Keratinocyte (primary cell): ENCODE measurements around the gene SORL1. TPM values are rescaled to one million over a fixed set of nuclear protein-coding genes. Genes with fewer than 3 reads are reported as not detected.
A peak's percentile ranks its signal among the peaks of the same experiment; 100 is the strongest.

Experiments
- DNase-seq: peaks from one replicate; pipeline ENCODE4 v3.0.0-alpha.2; 2011; ENCODE audit warnings: low read depth, missing footprints, low spot score
- FAIRE-seq: peaks from 2 replicates; lab custom pipeline; 2011; peaks lifted over from hg19 to GRCh38; lab: Jason Lieb, UNC
- H2AFZ ChIP-seq: 2 replicates; pipeline ENCODE4 v1.6.0; 2012; ENCODE audit warnings: low read length, control low read depth, inconsistent platforms; ENCODE audit not compliant: control insufficient read depth
- H3K27ac ChIP-seq: 2 replicates; pipeline ENCODE4 v1.5.1; 2011; ENCODE audit warnings: low read length; ENCODE audit not compliant: control insufficient read depth, insufficient read depth
- H3K27me3 ChIP-seq: 3 replicates; pipeline ENCODE4 v1.6.0; 2011; ENCODE audit warnings: low read length; ENCODE audit not compliant: control insufficient read depth, insufficient read depth; ENCODE audit errors: extremely low read depth
- H3K36me3 ChIP-seq, 2 experiments: 2 replicates in 1 of 2; 3 replicates in 1 of 2; pipeline ENCODE4 v1.5.1; 2011; ENCODE audit warnings: low read length in 2 of 2, mild to moderate bottlenecking in 1 of 2; ENCODE audit not compliant: control insufficient read depth in 2 of 2, insufficient read depth in 2 of 2; ENCODE audit errors: extremely low read depth in 1 of 2
- H3K4me1 ChIP-seq: 3 replicates; pipeline ENCODE4 v1.5.1; 2011; ENCODE audit warnings: low read length; ENCODE audit not compliant: control insufficient read depth, insufficient read depth; ENCODE audit errors: extremely low read depth
- H3K4me2 ChIP-seq: 3 replicates; pipeline ENCODE4 v1.6.0; 2011; ENCODE audit warnings: low read depth, low read length; ENCODE audit not compliant: control insufficient read depth, insufficient read depth; ENCODE audit errors: extremely low read depth
- H3K4me3 ChIP-seq, 3 experiments: fragments of 200-600 bp in 1 of 3; sonication (generic) in 1 of 3; 2 replicates in 2 of 3; 3 replicates in 1 of 3; pipeline ENCODE4 v1.5.1; 2011 to 2016; ENCODE audit warnings: low read length in 3 of 3, mild to moderate bottlenecking in 3 of 3, control low read depth in 2 of 3, inconsistent platforms in 1 of 3, low read depth in 1 of 3, mixed read lengths in 1 of 3, mixed run types in 1 of 3, moderate library complexity in 1 of 3; ENCODE audit not compliant: control insufficient read depth in 2 of 3, insufficient read depth in 2 of 3; ENCODE audit errors: extremely low read depth in 1 of 3
- H3K79me2 ChIP-seq: 2 replicates; pipeline ENCODE4 v1.6.0; 2012; ENCODE audit warnings: low read length; ENCODE audit not compliant: control insufficient read depth, insufficient read depth
- H3K9ac ChIP-seq: 3 replicates; pipeline ENCODE4 v1.6.0; 2011; ENCODE audit warnings: low read length; ENCODE audit not compliant: control insufficient read depth, insufficient read depth; ENCODE audit errors: extremely low read depth
- H3K9me1 ChIP-seq: 3 replicates; pipeline ENCODE4 v1.6.0; 2011; ENCODE audit warnings: low read length; ENCODE audit not compliant: control insufficient read depth, insufficient read depth; ENCODE audit errors: extremely low read depth
- H3K9me3 ChIP-seq: 2 replicates; pipeline ENCODE4 v1.5.1; 2012; ENCODE audit warnings: low read depth, low read length; ENCODE audit not compliant: control insufficient read depth
- H4K20me1 ChIP-seq: 3 replicates; pipeline ENCODE4 v1.6.0; 2011; ENCODE audit warnings: low read length; ENCODE audit not compliant: control insufficient read depth, insufficient read depth; ENCODE audit errors: extremely low read depth
- CTCF ChIP-seq, 3 experiments: IDR thresholded peaks in 1 of 3; conservative IDR thresholded peaks in 1 of 3; optimal IDR thresholded peaks in 1 of 3; 2 replicates in 2 of 3; 3 replicates in 1 of 3; pipeline versions ENCODE3 to v1.5.1; 2011; ENCODE audit warnings: low read length in 3 of 3, mild to moderate bottlenecking in 3 of 3, moderate library complexity in 2 of 3, control low read depth in 1 of 3, inconsistent platforms in 1 of 3; ENCODE audit not compliant: insufficient read depth in 2 of 3; ENCODE audit errors: extremely low read depth in 1 of 3
- EZH2 ChIP-seq: IDR thresholded peaks from one replicate; pipeline ENCODE4 v1.6.1; 2012; ENCODE audit warnings: inconsistent platforms, mild to moderate bottlenecking, low read length, moderate library complexity
- dilution Hi-C: fragments of 300-500 bp; cut with MboI; formaldehyde crosslinking; loops from one replicate; pipeline ENCODE4 v1.7.0; 2020; ENCODE audit warnings: low sequenced_read_pairs; ENCODE audit not compliant: extremely low pct_ligation_motif_present
- polyA plus RNA-seq, 5 experiments: library from polyadenylated mRNA; depleted of rRNA in 3 of 5; stranded (reverse) in 3 of 5; stranded (forward) in 1 of 5; unstranded in 1 of 5; fragments of >200 nt; gene quantifications; 1 replicate in 1 of 5; 2 replicates in 3 of 5; 3 replicates in 1 of 5; pipeline versions ENCODE4 v1.2.1 to v1.2.3, GENCODE V29; 2011 to 2012; ENCODE audit warnings: missing spikeins in 2 of 5, low read depth in 1 of 5, low replicate concordance in 1 of 5

SORL1 gene
- polyA plus RNA-seq, 1 donor (not counting 4 experiments of a cell fraction or from before 2014, with no cell fraction given) = 38.9 TPM

GRCh38 chr11:121517996-121518395, 65.9 kb downstream of the SORL1 start:
- no peaks in the 10 kb centered on the region for H3K27me3 ChIP-seq
- no peak overlapping the region for H3K4me3 ChIP-seq
- no peaks in the 10 kb centered on the region for H3K79me2 ChIP-seq
- DNase-seq (no peak), FAIRE-seq (no peak)
- H3K9ac ChIP-seq = no peak overlapping the region
- dilution Hi-C loops = no loop called here
- H3K36me3 ChIP-seq = peaks cover 1 to 11% of the 10 kb centered on the region in 2 experiments
- H3K9me3 ChIP-seq = no peaks in the 10 kb centered on the region
- H3K4me2 ChIP-seq = no peak overlapping the region
- TF ChIP-seq EZH2 = no peak
- TF ChIP-seq CTCF (optimal IDR thresholded peaks at IDR 0.05 in 1 of 3, IDR thresholded peaks at IDR 0.05 in 1 of 3, conservative IDR thresholded peaks at IDR 0.05 in 1 of 3; ENCODE audit: extremely low read depth in 1 of 3, insufficient read depth in 2 of 3, low read length in 3 of 3) = no peak
- H4K20me1 ChIP-seq = no peaks in the 10 kb centered on the region
- H3K9me1 ChIP-seq = no peaks in the 10 kb centered on the region
- H2AFZ ChIP-seq = no peak overlapping the region
- H3K4me1 ChIP-seq = peaks cover 44% of the 10 kb centered on the region
- H3K27ac ChIP-seq = no peak overlapping the region

GRCh38 chr11:121520243-121521144, 68.4 kb downstream of the SORL1 start:
- no peak overlapping the region for H3K4me3 ChIP-seq
- no peak for DNase-seq
- no peaks in the 10 kb centered on the region for H3K79me2 ChIP-seq
- peak overlapping the region; percentile 45 for H3K9ac ChIP-seq
- H3K4me1 ChIP-seq = peaks cover 29% of the 10 kb centered on the region
- no peaks in the 10 kb centered on the region for H3K27me3 ChIP-seq
- H3K9me3 ChIP-seq = no peaks in the 10 kb centered on the region
- FAIRE-seq = peak; percentile 39
- no peaks in the 10 kb centered on the region for H4K20me1 ChIP-seq
- no peak overlapping the region for H2AFZ ChIP-seq
- no peaks in the 10 kb centered on the region for H3K9me1 ChIP-seq
- peak overlapping the region; percentile 94 for H3K27ac ChIP-seq
- peaks cover 1 to 12% of the 10 kb centered on the region in 2 experiments for H3K36me3 ChIP-seq
- no peak for TF ChIP-seq CTCF (optimal IDR thresholded peaks at IDR 0.05 in 1 of 3, IDR thresholded peaks at IDR 0.05 in 1 of 3, conservative IDR thresholded peaks at IDR 0.05 in 1 of 3; ENCODE audit: extremely low read depth in 1 of 3, insufficient read depth in 2 of 3, low read length in 3 of 3)
- no peak for TF ChIP-seq EZH2
- H3K4me2 ChIP-seq = peak overlapping the region; percentile 69
- dilution Hi-C loops = no loop called here
